Caco-2 (cell line): ENCODE results near the gene ADGRE3. TPM values are rescaled to one million over a fixed set of nuclear protein-coding genes. Genes with fewer than 3 reads are reported as not detected.
"Not testable (repeated sequence)": the region's sequence is repeated elsewhere in the genome, so short reads cannot be mapped to it uniquely, and the experiment has no call there.

Experiments
- BruUV-seq: library from RNA; stranded (reverse); fragments of 400-500 nt; replicated peaks from 2 replicates; lab custom pipeline; 2021; lab: Mats Ljungman, UMichigan
- CTCF ChIA-PET: fragments of 300-600 bp; sonication (Branson Sonifier 250); formaldehyde crosslinking; loops from one replicate; lab custom pipeline; 2022; ENCODE audit warnings: antibody characterized with exemption; lab: Charles Lee
- POLR2A ChIA-PET: fragments of 300-600 bp; sonication (Branson Sonifier 250); formaldehyde crosslinking; loops from one replicate; lab custom pipeline; 2022; ENCODE audit warnings: antibody characterized with exemption; lab: Charles Lee
- DNase-seq, 2 experiments: peaks; one replicate each; pipeline versions ENCODE4 v3.0.0 to v3.0.0-alpha.2; 2020 to 2022
- H3K27me3 ChIP-seq: replicated peaks from 2 replicates; pipeline ENCODE4 v1.6.0; 2011; ENCODE audit warnings: low read length; ENCODE audit not compliant: control insufficient read depth, insufficient read depth
- H3K36me3 ChIP-seq: 2 replicates; pipeline ENCODE4 v1.5.1; 2011; ENCODE audit warnings: low read length; ENCODE audit not compliant: control insufficient read depth, insufficient read depth
- H3K4me1 ChIP-seq: fragments of 250-450 bp; sonication (Bioruptor Pico); 2 replicates; pipeline ENCODE4 v1.5.1; 2020; ENCODE audit warnings: mild to moderate bottlenecking
- H3K4me3 ChIP-seq: 2 replicates; pipeline ENCODE4 v1.5.1; 2011; ENCODE audit warnings: low read depth, mild to moderate bottlenecking, control low read depth, low read length
- H3K9me3 ChIP-seq: fragments of 250-450 bp; sonication (Bioruptor Pico); 2 replicates; pipeline ENCODE4 v1.5.1; 2020; ENCODE audit warnings: mild to moderate bottlenecking, moderate library complexity
- H3K27ac Mint-ChIP-seq: one replicate; pipeline ENCODE4 v1.8.0; 2022; ENCODE audit warnings: mixed read lengths; ENCODE audit not compliant: unreplicated experiment
- H3K27me3 Mint-ChIP-seq: one replicate; pipeline ENCODE4 v1.8.0; 2022; ENCODE audit warnings: mixed read lengths; ENCODE audit not compliant: insufficient read depth, unreplicated experiment
- H3K36me3 Mint-ChIP-seq: one replicate; pipeline ENCODE4 v1.8.0; 2022; ENCODE audit warnings: mild to moderate bottlenecking, mixed read lengths; ENCODE audit not compliant: insufficient read depth, unreplicated experiment
- H3K4me1 Mint-ChIP-seq: one replicate; pipeline ENCODE4 v1.8.0; 2022; ENCODE audit warnings: low read depth, mixed read lengths; ENCODE audit not compliant: unreplicated experiment
- H3K4me3 Mint-ChIP-seq: one replicate; pipeline ENCODE4 v1.8.0; 2022; ENCODE audit warnings: mild to moderate bottlenecking, moderate library complexity, mixed read lengths; ENCODE audit not compliant: unreplicated experiment
- H3K9me3 Mint-ChIP-seq: one replicate; pipeline ENCODE4 v1.8.0; 2022; ENCODE audit warnings: mixed read lengths; ENCODE audit not compliant: unreplicated experiment
- intact Hi-C: fragments of 100-400 bp; cut with micrococcal nuclease; formaldehyde crosslinking; loops from one replicate; pipeline ENCODE4 v1.10.0; 2022; ENCODE audit not compliant: unreplicated experiment
- total RNA-seq: library from RNA; stranded (reverse); gene quantifications from 2 replicates; pipeline ENCODE4 v1.2.3, GENCODE V29; 2022
- TF ChIP-seq, protein P1 (sequence below), 2 experiments: fragments of 200-600 bp in 1 of 2; IDR thresholded peaks; 1 replicate in 1 of 2; 2 replicates in 1 of 2; pipeline versions ENCODE4 v1.5.1 to v1.8.0; 2011 to 2022; ENCODE audit warnings: antibody characterized with exemption in 1 of 2, control low read depth in 1 of 2, inconsistent platforms in 1 of 2, low read depth in 1 of 2, low read length in 1 of 2, mild to moderate bottlenecking in 1 of 2, moderate library complexity in 1 of 2; ENCODE audit not compliant: insufficient read depth in 1 of 2, severe bottlenecking in 1 of 2, unreplicated experiment in 1 of 2

The ADGRE3 gene
- total RNA-seq, 1 experiment from 2014 or later, result not detected

GRCh38 chr19:14632286-14632685, 42.4 kb downstream of the ADGRE3 start:
- peaks cover 15% of the 10 kb centered on the region for H3K9me3 Mint-ChIP-seq
- BruUV-seq, result no TSS peak
- peak; percentile 35 to 41 for DNase-seq
- H3K27me3 Mint-ChIP-seq, result peaks cover 5% of the 10 kb centered on the region
- H3K9me3 ChIP-seq, result no peaks in the 10 kb centered on the region
- H3K4me1 Mint-ChIP-seq, result no peaks in the 10 kb centered on the region
- H3K4me3 ChIP-seq, result no peak overlapping the region
- H3K27me3 ChIP-seq, result no peaks in the 10 kb centered on the region
- H3K4me1 ChIP-seq, result no peaks in the 10 kb centered on the region
- TF ChIP-seq, protein P1, sequence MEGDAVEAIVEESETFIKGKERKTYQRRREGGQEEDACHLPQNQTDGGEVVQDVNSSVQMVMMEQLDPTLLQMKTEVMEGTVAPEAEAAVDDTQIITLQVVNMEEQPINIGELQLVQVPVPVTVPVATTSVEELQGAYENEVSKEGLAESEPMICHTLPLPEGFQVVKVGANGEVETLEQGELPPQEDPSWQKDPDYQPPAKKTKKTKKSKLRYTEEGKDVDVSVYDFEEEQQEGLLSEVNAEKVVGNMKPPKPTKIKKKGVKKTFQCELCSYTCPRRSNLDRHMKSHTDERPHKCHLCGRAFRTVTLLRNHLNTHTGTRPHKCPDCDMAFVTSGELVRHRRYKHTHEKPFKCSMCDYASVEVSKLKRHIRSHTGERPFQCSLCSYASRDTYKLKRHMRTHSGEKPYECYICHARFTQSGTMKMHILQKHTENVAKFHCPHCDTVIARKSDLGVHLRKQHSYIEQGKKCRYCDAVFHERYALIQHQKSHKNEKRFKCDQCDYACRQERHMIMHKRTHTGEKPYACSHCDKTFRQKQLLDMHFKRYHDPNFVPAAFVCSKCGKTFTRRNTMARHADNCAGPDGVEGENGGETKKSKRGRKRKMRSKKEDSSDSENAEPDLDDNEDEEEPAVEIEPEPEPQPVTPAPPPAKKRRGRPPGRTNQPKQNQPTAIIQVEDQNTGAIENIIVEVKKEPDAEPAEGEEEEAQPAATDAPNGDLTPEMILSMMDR (IDR thresholded peaks at IDR 0.05; ENCODE audit: insufficient read depth in 1 of 2, low read depth in 1 of 2, low read length in 1 of 2, severe bottlenecking in 1 of 2, unreplicated experiment in 1 of 2), result no peak
- no peak overlapping the region for H3K27ac Mint-ChIP-seq
- no peaks in the 10 kb centered on the region for H3K36me3 ChIP-seq
- intact Hi-C loops, result no loop called here
- POLR2A ChIA-PET, result no interaction called here
- CTCF ChIA-PET, result no interaction called here
- H3K4me3 Mint-ChIP-seq, result no peak overlapping the region
- H3K36me3 Mint-ChIP-seq, result no peaks in the 10 kb centered on the region

GRCh38 chr19:14629557-14629956, 45.1 kb downstream of the ADGRE3 start:
- ChIA-PET POLR2A (no interaction called here), CTCF (no interaction called here)
- intact Hi-C loops, result no loop called here
- H3K9me3 Mint-ChIP-seq, result peaks cover 6% of the 10 kb centered on the region
- H3K9me3 ChIP-seq, result no peaks in the 10 kb centered on the region
- no peaks in the 10 kb centered on the region for H3K27me3 ChIP-seq
- no peaks in the 10 kb centered on the region for H3K36me3 ChIP-seq
- H3K36me3 Mint-ChIP-seq, result no peaks in the 10 kb centered on the region
- DNase-seq, result no peak
- TF ChIP-seq, protein P1 (IDR thresholded peaks at IDR 0.05; ENCODE audit: insufficient read depth in 1 of 2, low read depth in 1 of 2, low read length in 1 of 2, severe bottlenecking in 1 of 2, unreplicated experiment in 1 of 2), result no peak
- no TSS peak for BruUV-seq
- peaks cover 6% of the 10 kb centered on the region for H3K27me3 Mint-ChIP-seq
- no peak overlapping the region for H3K4me3 Mint-ChIP-seq
- no peaks in the 10 kb centered on the region for H3K4me1 Mint-ChIP-seq
- H3K27ac Mint-ChIP-seq, result no peak overlapping the region
- no peak overlapping the region for H3K4me3 ChIP-seq
- no peaks in the 10 kb centered on the region for H3K4me1 ChIP-seq

DNA sequence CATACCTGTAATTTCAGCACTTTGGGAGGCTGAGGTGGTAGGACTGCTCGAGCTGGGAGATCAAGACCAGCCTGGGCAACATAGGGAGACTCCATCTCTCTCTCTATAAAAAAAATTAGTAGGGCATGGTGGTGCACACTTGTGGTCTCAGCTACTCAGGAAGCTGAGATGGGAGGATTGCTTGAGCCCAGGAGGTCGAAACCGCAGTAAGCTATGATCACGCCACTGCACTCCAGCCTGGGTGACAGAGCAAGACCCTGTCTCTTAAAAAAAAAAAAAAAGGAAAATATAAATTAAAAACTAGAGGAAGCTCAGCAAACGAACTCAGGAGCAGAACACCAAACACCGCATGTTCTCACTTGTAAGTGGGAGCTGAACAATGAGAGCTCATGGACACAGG, 50.2 kb downstream of the ADGRE3 start:
- intact Hi-C loops, result not testable (repeated sequence)

GRCh38 chr19:14619404-14619803, 55.2 kb downstream of the ADGRE3 start:
- Histone ChIP-seq H3K27me3 (no peaks in the 10 kb centered on the region), H3K9me3 (peaks cover 6% of the 10 kb centered on the region; the same call in 1 of the 2 replicates), H3K4me3 (no peak overlapping the region), H3K36me3 (no peaks in the 10 kb centered on the region), H3K4me1 (no peaks in the 10 kb centered on the region)
- Mint-ChIP-seq H3K9me3 (peaks cover 21% of the 10 kb centered on the region), H3K4me3 (no peak overlapping the region), H3K4me1 (no peaks in the 10 kb centered on the region), H3K27me3 (no peaks in the 10 kb centered on the region), H3K27ac (no peak overlapping the region), H3K36me3 (no peaks in the 10 kb centered on the region)
- no peak for DNase-seq
- CTCF ChIA-PET, result no interaction called here
- TF ChIP-seq, protein P1 (IDR thresholded peaks at IDR 0.05; ENCODE audit: insufficient read depth in 1 of 2, low read depth in 1 of 2, low read length in 1 of 2, severe bottlenecking in 1 of 2, unreplicated experiment in 1 of 2), result no peak
- POLR2A ChIA-PET, result no interaction called here
- intact Hi-C loops, result no loop called here
- BruUV-seq, result no TSS peak

More for the DNA sequence above, 50.2 kb downstream of the ADGRE3 start:
- H3K4me3 ChIP-seq, DNase-seq, H3K4me1 Mint-ChIP-seq, H3K27me3 ChIP-seq, H3K9me3 Mint-ChIP-seq, H3K27me3 Mint-ChIP-seq, H3K27ac Mint-ChIP-seq, H3K36me3 ChIP-seq, H3K4me1 ChIP-seq, BruUV-seq, CTCF ChIA-PET, H3K9me3 ChIP-seq, POLR2A ChIA-PET, H3K4me3 Mint-ChIP-seq, H3K36me3 Mint-ChIP-seq: not testable (repeated sequence)
